CD4-positive, alpha-beta memory T cell (primary cell): ENCODE measurements around the gene LTBP1. TPM values are rescaled to one million over a fixed set of nuclear protein-coding genes. Genes with fewer than 3 reads are reported as not detected.

ENCODE experiments used
- CTCF ChIA-PET: fragments of 350-600 bp; sonication (Branson Sonifier 250); formaldehyde crosslinking; loops from one replicate; lab custom pipeline; 2021; ENCODE audit warnings: inconsistent platforms; ENCODE audit not compliant: partially characterized antibody; lab: Charles Lee
- POLR2A ChIA-PET: fragments of 350-600 bp; sonication (Branson Sonifier 250); formaldehyde crosslinking; loops from one replicate; lab custom pipeline; 2021; ENCODE audit not compliant: partially characterized antibody; lab: Charles Lee
- DNase-seq, 5 donors: peaks; one replicate each; pipeline versions ENCODE4 v3.0.0 to v3.0.0-alpha.2; 2020 to 2022; ENCODE audit warnings: mixed read lengths in 1 of 5
- H3K27ac ChIP-seq: one replicate; pipeline ENCODE4 v1.7.0; 2013; ENCODE audit warnings: low read depth, low read length
- H3K27me3 ChIP-seq: 2 replicates; pipeline ENCODE4 v1.7.0; 2013; ENCODE audit warnings: mild to moderate bottlenecking, low read length, moderate library complexity; ENCODE audit not compliant: insufficient read depth
- H3K36me3 ChIP-seq: 2 replicates; pipeline ENCODE4 v1.7.0; 2013; ENCODE audit warnings: mild to moderate bottlenecking, low read length, moderate library complexity; ENCODE audit not compliant: insufficient read depth
- H3K4me1 ChIP-seq: 2 replicates; pipeline ENCODE4 v1.7.0; 2013; ENCODE audit warnings: mild to moderate bottlenecking, low read length, moderate library complexity; ENCODE audit not compliant: insufficient read depth
- H3K4me3 ChIP-seq, 2 donors: one replicate each; pipeline ENCODE4 v1.7.0; 2013; ENCODE audit warnings: low read length in 2 of 2, mild to moderate bottlenecking in 1 of 2
- H3K9me3 ChIP-seq, 2 donors: one replicate each; pipeline ENCODE4 v1.7.0; 2013; ENCODE audit warnings: low read length in 2 of 2, control low read depth in 1 of 2; ENCODE audit not compliant: control insufficient read depth in 1 of 2
- H3K27ac Mint-ChIP-seq, 7 donors: one replicate each; pipeline ENCODE4 v1.8.0; 2020 to 2021; ENCODE audit warnings: mixed read lengths in 7 of 7, mild to moderate bottlenecking in 6 of 7, inconsistent platforms in 3 of 7, moderate library complexity in 3 of 7
- H3K27me3 Mint-ChIP-seq, 2 donors: one replicate each; pipeline ENCODE4 v1.8.0; 2020 to 2021; ENCODE audit warnings: mixed read lengths in 2 of 2
- H3K36me3 Mint-ChIP-seq, 2 donors: one replicate each; pipeline ENCODE4 v1.8.0; 2020 to 2021; ENCODE audit warnings: mixed read lengths in 2 of 2, inconsistent platforms in 1 of 2, mild to moderate bottlenecking in 1 of 2
- H3K4me1 Mint-ChIP-seq, 4 donors: one replicate each; pipeline ENCODE4 v1.8.0; 2020 to 2021; ENCODE audit warnings: mixed read lengths in 4 of 4, mild to moderate bottlenecking in 1 of 4
- H3K4me3 Mint-ChIP-seq, 8 donors: one replicate each; pipeline ENCODE4 v1.8.0; 2020 to 2021; ENCODE audit warnings: mixed read lengths in 8 of 8, mild to moderate bottlenecking in 7 of 8, moderate library complexity in 6 of 8, inconsistent platforms in 3 of 8
- H3K9me3 Mint-ChIP-seq, 8 donors: one replicate each; pipeline ENCODE4 v1.8.0; 2020 to 2021; ENCODE audit warnings: mixed read lengths in 8 of 8, mild to moderate bottlenecking in 5 of 8, inconsistent platforms in 3 of 8, moderate library complexity in 1 of 8
- intact Hi-C: fragments of 100-400 bp; cut with micrococcal nuclease; formaldehyde crosslinking; loops from one replicate; pipeline ENCODE4 v1.15.1; 2023
- polyA plus RNA-seq, 2 donors: library from polyadenylated mRNA; unstranded; fragments of 300-500 nt; fragmentation: Illumina TruSeq; gene quantifications; one replicate each; pipeline ENCODE4 v1.2.3, GENCODE V29; 2021
- total RNA-seq, 2 experiments: library from RNA; stranded (reverse); gene quantifications; one replicate each; pipeline ENCODE4 v1.2.3, GENCODE V29; 2021

LTBP1 gene
- total and polyA plus RNA-seq, 4 experiments from 2014 or later: 0.44 TPM; not detected in 3

DNA sequence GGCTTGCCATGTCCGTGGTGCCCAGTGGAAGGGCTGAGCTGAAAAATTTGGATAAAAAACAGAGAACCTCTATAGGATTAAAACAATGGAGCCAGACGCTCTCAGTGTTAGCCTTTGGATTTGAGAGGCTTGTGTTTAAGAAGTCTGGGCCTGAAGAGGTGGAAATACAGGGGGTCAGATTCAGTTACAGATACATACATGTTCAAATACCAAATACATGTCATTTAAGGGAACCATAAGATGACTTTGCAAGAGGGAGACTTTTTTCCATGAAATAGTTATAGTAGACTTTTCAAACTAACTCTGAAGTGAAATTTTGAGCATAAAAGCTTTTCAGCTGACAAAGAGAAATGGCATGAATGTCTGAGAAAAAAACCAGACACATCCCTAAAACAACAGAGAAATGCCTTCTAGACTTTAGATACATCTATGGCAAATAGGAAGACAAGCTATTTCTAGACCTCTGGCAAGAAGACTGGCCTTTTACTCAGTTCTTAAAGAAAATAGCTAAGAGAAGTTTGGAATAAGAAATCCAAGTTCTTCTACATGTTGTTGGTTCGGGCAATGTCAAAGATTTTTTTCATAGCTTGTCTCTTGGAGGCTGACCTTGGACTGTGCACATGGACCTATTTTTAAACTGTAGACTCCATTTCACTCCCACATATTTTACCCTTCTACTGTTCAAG lies 112.9 kb downstream of the LTBP1 start:
- no peaks in the 10 kb centered on the region for H3K9me3 ChIP-seq
- intact Hi-C loops: no loop called here
- ChIA-PET POLR2A (no interaction called here), CTCF (no interaction called here)
- peaks cover 0 to 2% of the 10 kb centered on the region in 2 donors for H3K27me3 Mint-ChIP-seq
- no peaks in the 10 kb centered on the region for H3K36me3 Mint-ChIP-seq
- no peak overlapping the region for H3K4me3 ChIP-seq
- H3K9me3 Mint-ChIP-seq: peaks cover 0 to 3% (median 0%) of the 10 kb centered on the region in 8 donors
- no peak overlapping the region for H3K4me3 Mint-ChIP-seq
- no peaks in the 10 kb centered on the region for H3K36me3 ChIP-seq
- no peaks in the 10 kb centered on the region for H3K4me1 Mint-ChIP-seq
- H3K4me1 ChIP-seq: no peaks in the 10 kb centered on the region
- no peak overlapping the region for H3K27ac ChIP-seq
- no peak for DNase-seq
- no peaks in the 10 kb centered on the region for H3K27me3 ChIP-seq
- H3K27ac Mint-ChIP-seq: no peak overlapping the region

DNA sequence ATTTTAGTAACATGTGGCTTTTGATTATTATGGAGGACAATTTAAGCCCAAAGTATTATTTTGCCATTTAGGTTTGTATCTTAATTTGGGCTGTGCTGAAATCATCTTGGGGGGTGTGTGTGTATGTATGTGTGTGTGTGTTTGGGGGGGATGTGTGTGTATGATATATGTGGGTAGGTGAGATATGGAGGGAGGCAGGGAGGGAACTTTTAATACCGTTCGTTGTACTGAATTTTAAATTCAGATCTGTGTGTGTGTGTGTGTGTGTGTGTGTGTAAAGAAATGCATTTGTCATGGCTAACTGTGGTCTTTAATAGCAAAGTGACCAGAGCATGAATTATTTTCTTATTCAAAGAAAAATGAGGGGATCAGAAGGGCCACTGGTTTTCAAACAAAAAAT lies 113.7 kb downstream of the LTBP1 start:
- Mint-ChIP-seq H3K36me3 (no peaks in the 10 kb centered on the region), H3K27me3 (peaks cover 0 to 4% of the 10 kb centered on the region in 2 donors), H3K4me1 (no peaks in the 10 kb centered on the region), H3K9me3 (peaks cover 0 to 3% (median 0%) of the 10 kb centered on the region in 8 donors), H3K27ac (no peak overlapping the region), H3K4me3 (no peak overlapping the region)
- POLR2A ChIA-PET: no interaction called here
- Histone ChIP-seq H3K36me3 (no peaks in the 10 kb centered on the region), H3K4me3 (no peak overlapping the region), H3K9me3 (no peaks in the 10 kb centered on the region), H3K27me3 (no peaks in the 10 kb centered on the region), H3K4me1 (no peaks in the 10 kb centered on the region), H3K27ac (no peak overlapping the region)
- no peak for DNase-seq
- intact Hi-C loops: no loop called here
- CTCF ChIA-PET: no interaction called here

GRCh38 chr2:33062665-33063250 lies 116.0 kb downstream of the LTBP1 start:
- Histone ChIP-seq H3K27me3 (no peaks in the 10 kb centered on the region), H3K4me3 (no peak overlapping the region), H3K27ac (no peak overlapping the region), H3K4me1 (no peaks in the 10 kb centered on the region), H3K9me3 (no peaks in the 10 kb centered on the region), H3K36me3 (no peaks in the 10 kb centered on the region)
- DNase-seq: no peak
- Mint-ChIP-seq H3K4me1 (peaks cover 0 to 1% (median 0%) of the 10 kb centered on the region in 4 donors), H3K4me3 (no peak overlapping the region), H3K27me3 (peaks cover 2 to 5% of the 10 kb centered on the region in 2 donors), H3K9me3 (no peaks in the 10 kb centered on the region), H3K27ac (no peak overlapping the region), H3K36me3 (no peaks in the 10 kb centered on the region)
- intact Hi-C loops: no loop called here
- POLR2A ChIA-PET: no interaction called here
- CTCF ChIA-PET: no interaction called here

GRCh38 chr2:33064349-33064801 lies 117.6 kb downstream of the LTBP1 start:
- CTCF ChIA-PET: no interaction called here
- Mint-ChIP-seq H3K27ac (no peak overlapping the region), H3K9me3 (no peaks in the 10 kb centered on the region), H3K4me3 (no peak overlapping the region), H3K4me1 (peaks cover 0 to 1% (median 0%) of the 10 kb centered on the region in 4 donors), H3K27me3 (peaks cover 2 to 5% of the 10 kb centered on the region in 2 donors), H3K36me3 (no peaks in the 10 kb centered on the region)
- no peak overlapping the region for H3K27ac ChIP-seq
- H3K27me3 ChIP-seq: no peaks in the 10 kb centered on the region
- POLR2A ChIA-PET: no interaction called here
- H3K4me1 ChIP-seq: no peaks in the 10 kb centered on the region
- H3K9me3 ChIP-seq: no peaks in the 10 kb centered on the region
- no peak overlapping the region for H3K4me3 ChIP-seq
- intact Hi-C loops: no loop called here
- DNase-seq: no peak
- no peaks in the 10 kb centered on the region for H3K36me3 ChIP-seq

DNA sequence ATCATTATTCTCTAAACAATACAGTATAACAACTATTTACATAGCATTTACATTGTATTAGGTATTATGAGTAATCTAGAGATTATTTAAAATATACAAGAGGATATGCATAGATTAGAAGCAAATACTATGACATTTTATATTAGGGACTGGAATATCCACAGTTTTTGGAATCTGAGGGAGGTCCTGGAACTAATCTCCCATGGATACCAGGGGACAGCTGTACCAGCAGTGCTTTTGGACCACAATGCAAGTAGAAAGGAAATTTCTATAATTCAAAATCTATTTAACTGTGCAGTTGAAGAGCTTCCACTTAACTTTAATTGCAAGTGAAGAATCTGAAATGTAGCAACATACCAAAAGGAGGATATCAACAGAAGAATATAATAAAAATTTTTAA lies 120.8 kb downstream of the LTBP1 start:
- Histone ChIP-seq H3K36me3 (no peaks in the 10 kb centered on the region), H3K27me3 (no peaks in the 10 kb centered on the region), H3K27ac (no peak overlapping the region), H3K4me3 (no peak overlapping the region), H3K4me1 (no peaks in the 10 kb centered on the region), H3K9me3 (no peaks in the 10 kb centered on the region)
- Mint-ChIP-seq H3K4me1 (peaks cover 0 to 1% (median 0%) of the 10 kb centered on the region in 4 donors), H3K27ac (no peak overlapping the region), H3K9me3 (no peaks in the 10 kb centered on the region), H3K4me3 (no peak overlapping the region), H3K27me3 (peaks cover 2 to 4% of the 10 kb centered on the region in 2 donors), H3K36me3 (no peaks in the 10 kb centered on the region)
- no peak for DNase-seq
- intact Hi-C loops: no loop called here
- ChIA-PET CTCF (no interaction called here), POLR2A (no interaction called here)

- no peaks in the 10 kb centered on the region for H3K27me3 ChIP-seq
- Mint-ChIP-seq H3K9me3 (no peaks in the 10 kb centered on the region), H3K27ac (no peak overlapping the region), H3K27me3 (peaks cover 2 to 3% of the 10 kb centered on the region in 2 donors), H3K4me3 (no peak overlapping the region), H3K36me3 (no peaks in the 10 kb centered on the region), H3K4me1 (peaks cover 0 to 1% (median 0%) of the 10 kb centered on the region in 4 donors)
- POLR2A ChIA-PET: no interaction called here
- no peak for DNase-seq
- CTCF ChIA-PET: no interaction called here
- no peak overlapping the region for H3K4me3 ChIP-seq
- intact Hi-C loops: no loop called here
- H3K9me3 ChIP-seq: no peaks in the 10 kb centered on the region
- no peaks in the 10 kb centered on the region for H3K4me1 ChIP-seq
- H3K27ac ChIP-seq: no peak overlapping the region
- H3K36me3 ChIP-seq: no peaks in the 10 kb centered on the region
These were observed 121.5 kb downstream of the LTBP1 start for GRCh38 chr2:33068261-33068660.

- H3K27me3 Mint-ChIP-seq: peaks cover 1 to 2% of the 10 kb centered on the region in 2 donors
- POLR2A ChIA-PET: no interaction called here
- Histone ChIP-seq H3K4me1 (no peaks in the 10 kb centered on the region), H3K4me3 (no peak overlapping the region), H3K27ac (no peak overlapping the region), H3K27me3 (no peaks in the 10 kb centered on the region), H3K9me3 (no peaks in the 10 kb centered on the region), H3K36me3 (no peaks in the 10 kb centered on the region)
- no peaks in the 10 kb centered on the region for H3K36me3 Mint-ChIP-seq
- no peak overlapping the region for H3K27ac Mint-ChIP-seq
- H3K4me1 Mint-ChIP-seq: peaks cover 0 to 1% (median 0%) of the 10 kb centered on the region in 4 donors
- H3K4me3 Mint-ChIP-seq: no peak overlapping the region
- CTCF ChIA-PET: no interaction called here
- no peaks in the 10 kb centered on the region for H3K9me3 Mint-ChIP-seq
- intact Hi-C loops: no loop called here
- no peak for DNase-seq
These were observed 123.3 kb downstream of the LTBP1 start for GRCh38 chr2:33069894-33070651.
